Small intestine (tissue), 7 donors: ENCODE data around the gene RPL37A. TPM values are rescaled to one million over a fixed set of nuclear protein-coding genes. Genes with fewer than 3 reads are reported as not detected.

Source experiments
- DNase-seq, 2 donors: peaks; one replicate each; pipeline versions ENCODE4 v3.0.0 to v3.0.0-alpha.2; 2013
- FAIRE-seq: peaks from 2 replicates; lab custom pipeline; 2012; peaks lifted over from hg19 to GRCh38; lab: Jason Lieb, UNC
- H3K27ac ChIP-seq, 3 donors: one replicate each; pipeline ENCODE4 v1.5.1; 2013; ENCODE audit warnings: low read length in 2 of 3, mild to moderate bottlenecking in 2 of 3, control low read depth in 1 of 3, inconsistent platforms in 1 of 3, low read depth in 1 of 3, moderate library complexity in 1 of 3
- H3K27me3 ChIP-seq, 3 donors: one replicate each; pipeline ENCODE4 v1.6.1; 2013; ENCODE audit warnings: low read length in 3 of 3, inconsistent platforms in 1 of 3; ENCODE audit not compliant: control insufficient read depth in 3 of 3, insufficient read depth in 3 of 3
- H3K36me3 ChIP-seq, 3 donors: one replicate each; pipeline ENCODE4 v1.6.1; 2013; ENCODE audit warnings: low read length in 3 of 3, inconsistent platforms in 1 of 3, low read depth in 1 of 3, mild to moderate bottlenecking in 1 of 3, moderate library complexity in 1 of 3; ENCODE audit not compliant: control insufficient read depth in 3 of 3, insufficient read depth in 2 of 3
- H3K4me1 ChIP-seq, 3 donors: one replicate each; pipeline ENCODE4 v1.6.1; 2013; ENCODE audit warnings: low read length in 2 of 3, inconsistent platforms in 1 of 3, low read depth in 1 of 3, mild to moderate bottlenecking in 1 of 3, moderate library complexity in 1 of 3; ENCODE audit not compliant: control insufficient read depth in 3 of 3, insufficient read depth in 2 of 3
- H3K4me3 ChIP-seq, 3 donors: one replicate each; pipeline ENCODE4 v1.5.1; 2013; ENCODE audit warnings: low read length in 3 of 3, control low read depth in 1 of 3, inconsistent platforms in 1 of 3, low read depth in 1 of 3, mild to moderate bottlenecking in 1 of 3, moderate library complexity in 1 of 3
- H3K9me3 ChIP-seq, 2 donors: one replicate each; pipeline ENCODE4 v1.6.1; 2013; ENCODE audit warnings: low read depth in 1 of 2, low read length in 1 of 2; ENCODE audit not compliant: control insufficient read depth in 2 of 2, insufficient read depth in 1 of 2
- WGBS, 3 donors: extraction: QIAGEN DNeasy Blood & Tissue Kit; methylation state at CpG; one replicate each; pipeline ENCODE4 v1.1.7; 2013; 5-methylcytosine and 5-hydroxymethylcytosine counted together
- polyA plus RNA-seq, 4 donors: library from polyadenylated mRNA; stranded (reverse) in 3 of 4; unstranded in 1 of 4; fragments of 200-250 nt in 3 of 4; fragments of 120-200 nt in 1 of 4; gene quantifications; one replicate each; pipeline versions ENCODE4 v1.2.1 to v1.2.3, GENCODE V29; 2013
- donor health status: healthy with polysubstance abuse.
- donor health status: control.
- donor health status: control.
- donor health status: Bipolar disorder and iron deficiency.
- donor health status: healthy.

RPL37A gene
- polyA plus RNA-seq, 4 donors = 1,824 to 4,790 (median 3,519) TPM

GRCh38 chr2:216478791-216479190 is 19.9 kb upstream of the RPL37A start:
- Histone ChIP-seq H3K9me3 (no peaks in the 10 kb centered on the region), H3K27me3 (no peaks in the 10 kb centered on the region), H3K36me3 (peaks cover 6 to 51% (median 8%) of the 10 kb centered on the region in 3 donors), H3K4me3 (no peak overlapping the region), H3K27ac (no peak overlapping the region), H3K4me1 (no peaks in the 10 kb centered on the region)
- FAIRE-seq = no peak
- no peak for DNase-seq
- 83 to 89% (median 84%) methylated on average over 1 of the region's 1 CpG for WGBS, 3 donors

GRCh38 chr2:216480221-216480620 is 18.4 kb upstream of the RPL37A start:
- 93 to 95% (median 93%) methylated on average over 3 of the region's 3 CpGs for WGBS, 3 donors
- no peaks in the 10 kb centered on the region for H3K4me1 ChIP-seq
- no peaks in the 10 kb centered on the region for H3K27me3 ChIP-seq
- peaks cover 6 to 46% (median 8%) of the 10 kb centered on the region in 3 donors for H3K36me3 ChIP-seq
- H3K27ac ChIP-seq = no peak overlapping the region
- no peaks in the 10 kb centered on the region for H3K9me3 ChIP-seq
- FAIRE-seq (no peak), DNase-seq (no peak)
- no peak overlapping the region for H3K4me3 ChIP-seq

GRCh38 chr2:216482640-216483039 is 16.0 kb upstream of the RPL37A start:
- no peaks in the 10 kb centered on the region for H3K27me3 ChIP-seq
- FAIRE-seq (no peak), DNase-seq (no peak)
- H3K36me3 ChIP-seq = peaks cover 6 to 27% (median 8%) of the 10 kb centered on the region in 3 donors
- H3K4me3 ChIP-seq = no peak overlapping the region
- no peaks in the 10 kb centered on the region for H3K9me3 ChIP-seq
- H3K4me1 ChIP-seq = no peaks in the 10 kb centered on the region
- 73 to 86% (median 78%) methylated on average over 2 of the region's 2 CpGs for WGBS, 3 donors
- no peak overlapping the region for H3K27ac ChIP-seq

- 94 to 96% (median 94%) methylated on average over 3 of the region's 3 CpGs for WGBS, 3 donors
- Histone ChIP-seq H3K9me3 (no peaks in the 10 kb centered on the region), H3K27ac (no peak overlapping the region), H3K27me3 (no peaks in the 10 kb centered on the region), H3K4me3 (no peak overlapping the region), H3K4me1 (no peaks in the 10 kb centered on the region), H3K36me3 (peaks cover 2 to 13% (median 3%) of the 10 kb centered on the region in 3 donors)
- no peak for DNase-seq
- no peak for FAIRE-seq
Observed at GRCh38 chr2:216485237-216485636, 13.4 kb upstream of the RPL37A start.

GRCh38 chr2:216485745-216486144 is 12.9 kb upstream of the RPL37A start:
- FAIRE-seq (no peak), DNase-seq (no peak)
- Histone ChIP-seq H3K27ac (no peak overlapping the region), H3K9me3 (no peaks in the 10 kb centered on the region), H3K4me3 (no peak overlapping the region), H3K27me3 (no peaks in the 10 kb centered on the region), H3K4me1 (no peaks in the 10 kb centered on the region), H3K36me3 (peaks cover 0 to 12% (median 1%) of the 10 kb centered on the region in 3 donors)
- 74 to 80% (median 75%) methylated on average over 5 of the region's 5 CpGs for WGBS, 3 donors

GRCh38 chr2:216486271-216486670 is 12.4 kb upstream of the RPL37A start:
- Histone ChIP-seq H3K36me3 (peaks cover 0 to 8% (median 0%) of the 10 kb centered on the region in 3 donors), H3K4me3 (no peak overlapping the region), H3K4me1 (no peaks in the 10 kb centered on the region), H3K9me3 (no peaks in the 10 kb centered on the region), H3K27ac (no peak overlapping the region), H3K27me3 (no peaks in the 10 kb centered on the region)
- DNase-seq (no peak), FAIRE-seq (no peak)
- WGBS, 3 donors = 91 to 96% (median 94%) methylated on average over 7 of the region's 7 CpGs

- no peaks in the 10 kb centered on the region for H3K9me3 ChIP-seq
- no peak overlapping the region for H3K4me3 ChIP-seq
- peaks cover 0 to 8% (median 0%) of the 10 kb centered on the region in 3 donors for H3K36me3 ChIP-seq
- no peak for FAIRE-seq
- H3K27ac ChIP-seq = no peak overlapping the region
- no peaks in the 10 kb centered on the region for H3K27me3 ChIP-seq
- DNase-seq = no peak
- H3K4me1 ChIP-seq = no peaks in the 10 kb centered on the region
- WGBS, 3 donors = 51 to 82% (median 73%) methylated on average over 4 of the region's 4 CpGs
Observed at GRCh38 chr2:216486708-216487107, 11.9 kb upstream of the RPL37A start.

GRCh38 chr2:216490061-216490460 is 8.6 kb upstream of the RPL37A start:
- DNase-seq (no peak), FAIRE-seq (no peak)
- H3K4me1 ChIP-seq = no peaks in the 10 kb centered on the region
- no peak overlapping the region for H3K4me3 ChIP-seq
- no peaks in the 10 kb centered on the region for H3K9me3 ChIP-seq
- H3K27me3 ChIP-seq = no peaks in the 10 kb centered on the region
- WGBS, 3 donors = 61 to 90% (median 90%) methylated on average over 1 of the region's 1 CpG
- no peaks in the 10 kb centered on the region for H3K36me3 ChIP-seq
- H3K27ac ChIP-seq = no peak overlapping the region
